Peyer's patch (tissue), 4 donors: ENCODE data around the gene PPP2R5B. TPM values are rescaled to one million over a fixed set of nuclear protein-coding genes. Genes with fewer than 3 reads are reported as not detected.

Experiments used
- DNase-seq, 3 donors: peaks; one replicate each; pipeline ENCODE4 v3.0.0-alpha.2; 2017 to 2019
- H3K27ac ChIP-seq, 4 donors: fragments of 200-600 bp; sonication (generic); one replicate each; pipeline ENCODE4 v1.5.1; 2016 to 2019
- H3K27me3 ChIP-seq, 2 donors: fragments of 200-600 bp; sonication (generic); one replicate each; pipeline ENCODE4 v1.5.1; 2019
- H3K36me3 ChIP-seq, 3 donors: fragments of 200-600 bp; sonication (generic); one replicate each; pipeline ENCODE4 v1.5.1; 2016 to 2019
- H3K4me1 ChIP-seq, 4 donors: fragments of 200-600 bp; sonication (generic); one replicate each; pipeline ENCODE4 v1.5.1; 2016 to 2019
- H3K4me3 ChIP-seq, 4 donors: fragments of 200-600 bp; sonication (generic); 1 replicate in 3 of 4; 2 replicates in 1 of 4; pipeline ENCODE4 v1.5.1; 2016 to 2019; ENCODE audit warnings: mild to moderate bottlenecking in 1 of 4
- H3K9me3 ChIP-seq, 4 donors: fragments of 200-600 bp; sonication (generic); one replicate each; pipeline ENCODE4 v1.5.1; 2016 to 2019; ENCODE audit warnings: mild to moderate bottlenecking in 1 of 4
- POLR2A ChIP-seq, 2 donors: fragments of 450-650 bp; IDR thresholded peaks; one replicate each; pipeline ENCODE4 v1.5.1; 2017; ENCODE audit warnings: antibody characterized with exemption in 2 of 2, mild to moderate bottlenecking in 2 of 2, moderate library complexity in 2 of 2
- total RNA-seq, 4 donors: library from RNA; depleted of rRNA; stranded (reverse); fragments of >200 nt; gene quantifications; one replicate each; pipeline ENCODE4 v1.1.0, GENCODE V29; 2016
- TF ChIP-seq, protein P1 (sequence below), 6 experiments: fragments of 450-650 bp in 4 of 6; fragments of 200-600 bp in 2 of 6; sonication (generic) in 1 of 6; IDR thresholded peaks; one replicate each; pipeline ENCODE4 v1.5.1; 2017 to 2019; ENCODE audit warnings: antibody characterized with exemption in 6 of 6, mild to moderate bottlenecking in 3 of 6, moderate library complexity in 1 of 6

PPP2R5B gene
- total RNA-seq, 4 donors from 2014 or later: 20.0 to 46.2 (median 22.5) TPM

DNA sequence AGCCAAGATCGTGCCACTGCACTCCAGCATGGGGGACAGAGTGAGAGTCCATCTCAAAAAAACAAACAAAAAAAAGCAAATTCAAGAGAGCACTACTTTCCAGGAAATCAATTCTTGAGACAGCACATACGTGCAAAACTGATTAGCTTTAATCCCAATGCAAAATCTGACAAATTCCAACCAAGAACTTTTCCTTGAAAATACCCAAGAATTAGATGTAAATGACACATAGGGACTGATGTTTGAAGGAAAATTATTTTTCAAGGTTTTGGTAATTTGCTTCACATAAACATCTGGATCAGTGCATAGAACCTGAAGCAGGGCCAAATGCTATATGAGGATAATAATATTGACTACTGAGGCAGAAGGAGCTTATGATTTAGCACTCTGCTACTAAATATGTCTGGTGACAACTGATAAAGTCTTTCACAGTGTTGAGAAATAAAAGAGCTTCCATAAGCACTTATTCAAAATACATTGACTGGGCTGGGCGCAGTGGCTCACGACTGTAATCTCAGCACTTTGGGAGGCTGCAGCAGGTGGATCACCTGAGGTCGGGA is 38.7 kb downstream of the PPP2R5B start:
- Histone ChIP-seq H3K27me3 (no peaks in the 10 kb centered on the region), H3K4me1 (no peaks in the 10 kb centered on the region), H3K36me3 (no peaks in the 10 kb centered on the region), H3K9me3 (no peaks in the 10 kb centered on the region), H3K27ac (no peak overlapping the region), H3K4me3 (no peak overlapping the region)
- no peak for TF ChIP-seq POLR2A (IDR thresholded peaks at IDR 0.05)
- TF ChIP-seq, protein P1, sequence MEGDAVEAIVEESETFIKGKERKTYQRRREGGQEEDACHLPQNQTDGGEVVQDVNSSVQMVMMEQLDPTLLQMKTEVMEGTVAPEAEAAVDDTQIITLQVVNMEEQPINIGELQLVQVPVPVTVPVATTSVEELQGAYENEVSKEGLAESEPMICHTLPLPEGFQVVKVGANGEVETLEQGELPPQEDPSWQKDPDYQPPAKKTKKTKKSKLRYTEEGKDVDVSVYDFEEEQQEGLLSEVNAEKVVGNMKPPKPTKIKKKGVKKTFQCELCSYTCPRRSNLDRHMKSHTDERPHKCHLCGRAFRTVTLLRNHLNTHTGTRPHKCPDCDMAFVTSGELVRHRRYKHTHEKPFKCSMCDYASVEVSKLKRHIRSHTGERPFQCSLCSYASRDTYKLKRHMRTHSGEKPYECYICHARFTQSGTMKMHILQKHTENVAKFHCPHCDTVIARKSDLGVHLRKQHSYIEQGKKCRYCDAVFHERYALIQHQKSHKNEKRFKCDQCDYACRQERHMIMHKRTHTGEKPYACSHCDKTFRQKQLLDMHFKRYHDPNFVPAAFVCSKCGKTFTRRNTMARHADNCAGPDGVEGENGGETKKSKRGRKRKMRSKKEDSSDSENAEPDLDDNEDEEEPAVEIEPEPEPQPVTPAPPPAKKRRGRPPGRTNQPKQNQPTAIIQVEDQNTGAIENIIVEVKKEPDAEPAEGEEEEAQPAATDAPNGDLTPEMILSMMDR (IDR thresholded peaks at IDR 0.05): no peak
- no peak for DNase-seq

DNA sequence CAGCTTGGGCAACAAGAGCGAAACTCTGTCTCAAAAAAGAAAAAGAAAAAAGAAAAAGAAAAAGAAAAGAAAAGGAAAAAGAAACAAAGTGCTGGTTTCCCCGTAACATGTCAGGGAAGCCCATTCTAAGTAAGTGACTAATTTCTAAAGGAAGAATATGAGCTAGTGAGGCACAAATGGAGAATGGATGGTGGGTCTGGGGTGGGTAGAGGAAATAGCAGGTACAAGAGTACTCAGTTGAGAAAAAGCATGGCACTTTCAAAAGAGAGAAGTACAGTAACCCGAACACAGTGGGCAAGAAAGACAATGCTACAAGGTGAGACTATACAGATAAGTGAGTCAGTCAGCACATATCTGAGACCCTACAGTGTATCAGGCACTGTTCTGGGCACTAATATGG is 42.9 kb downstream of the PPP2R5B start:
- Histone ChIP-seq H3K4me1 (peaks cover 0 to 11% (median 0%) of the 10 kb centered on the region in 4 donors), H3K9me3 (no peaks in the 10 kb centered on the region), H3K4me3 (no peak overlapping the region), H3K27me3 (no peaks in the 10 kb centered on the region), H3K27ac (no peak overlapping the region), H3K36me3 (no peaks in the 10 kb centered on the region)
- DNase-seq: no peak
- TF ChIP-seq POLR2A (IDR thresholded peaks at IDR 0.05): no peak
- TF ChIP-seq, protein P1 (IDR thresholded peaks at IDR 0.05): no peak

DNA sequence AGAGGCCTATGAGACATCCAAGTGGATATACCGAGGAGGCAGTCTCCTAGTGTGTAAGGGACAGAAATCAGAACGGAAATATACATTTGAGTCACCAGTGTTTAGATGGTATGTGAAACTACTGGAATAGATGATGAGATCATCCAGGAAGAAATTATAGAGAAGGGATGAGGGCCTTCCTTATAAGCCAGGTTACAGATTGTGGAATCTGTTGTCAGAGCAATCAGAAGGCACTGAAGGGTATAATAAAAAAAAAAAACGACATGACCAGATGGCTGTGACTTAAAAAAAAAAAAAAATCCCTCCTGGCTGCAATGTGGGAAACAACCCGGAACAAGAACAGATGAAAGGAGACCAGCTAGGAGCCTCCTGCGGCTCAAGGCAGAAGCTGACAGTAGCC is 44.7 kb downstream of the PPP2R5B start:
- TF ChIP-seq, protein P1 (IDR thresholded peaks at IDR 0.05): peak in 1 of 6 experiments; percentile 15
- TF ChIP-seq POLR2A (IDR thresholded peaks at IDR 0.05): no peak
- Histone ChIP-seq H3K36me3 (no peaks in the 10 kb centered on the region), H3K27ac (peak overlapping the region in 2 of 4 donors; percentile 51 to 72), H3K4me1 (peaks cover 0 to 13% (median 0%) of the 10 kb centered on the region in 4 donors), H3K9me3 (no peaks in the 10 kb centered on the region), H3K27me3 (no peaks in the 10 kb centered on the region), H3K4me3 (no peak overlapping the region)
- no peak for DNase-seq

DNA sequence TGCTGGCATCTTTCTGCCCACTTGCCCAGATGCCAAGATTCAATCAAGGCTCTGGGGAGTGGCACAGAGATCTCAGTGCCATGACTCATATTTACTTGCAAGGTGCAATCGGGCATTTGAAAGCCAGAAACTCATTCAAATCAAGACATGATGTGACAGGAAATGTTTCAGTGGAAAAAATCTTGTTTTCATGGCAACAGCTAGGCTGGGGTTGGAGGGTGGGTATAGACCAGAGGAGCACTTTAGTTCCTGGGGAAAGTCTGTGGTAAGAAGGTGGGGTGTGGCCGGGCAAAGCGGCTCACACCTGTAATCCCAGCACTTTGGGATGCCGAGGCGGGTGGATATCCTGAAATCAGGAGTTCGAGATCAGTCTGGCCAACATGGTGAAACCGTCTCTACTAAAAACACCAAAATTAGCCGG is 46.3 kb downstream of the PPP2R5B start:
- Histone ChIP-seq H3K4me1 (peaks cover 0 to 13% (median 0%) of the 10 kb centered on the region in 4 donors), H3K4me3 (no peak overlapping the region), H3K27ac (peak overlapping the region in 2 of 4 donors; percentile 19 to 57), H3K36me3 (no peaks in the 10 kb centered on the region), H3K9me3 (no peaks in the 10 kb centered on the region), H3K27me3 (no peaks in the 10 kb centered on the region)
- TF ChIP-seq, protein P1 (IDR thresholded peaks at IDR 0.05): no peak
- TF ChIP-seq POLR2A (IDR thresholded peaks at IDR 0.05): no peak
- peak in 1 of 3 donors; percentile 67 for DNase-seq

DNA sequence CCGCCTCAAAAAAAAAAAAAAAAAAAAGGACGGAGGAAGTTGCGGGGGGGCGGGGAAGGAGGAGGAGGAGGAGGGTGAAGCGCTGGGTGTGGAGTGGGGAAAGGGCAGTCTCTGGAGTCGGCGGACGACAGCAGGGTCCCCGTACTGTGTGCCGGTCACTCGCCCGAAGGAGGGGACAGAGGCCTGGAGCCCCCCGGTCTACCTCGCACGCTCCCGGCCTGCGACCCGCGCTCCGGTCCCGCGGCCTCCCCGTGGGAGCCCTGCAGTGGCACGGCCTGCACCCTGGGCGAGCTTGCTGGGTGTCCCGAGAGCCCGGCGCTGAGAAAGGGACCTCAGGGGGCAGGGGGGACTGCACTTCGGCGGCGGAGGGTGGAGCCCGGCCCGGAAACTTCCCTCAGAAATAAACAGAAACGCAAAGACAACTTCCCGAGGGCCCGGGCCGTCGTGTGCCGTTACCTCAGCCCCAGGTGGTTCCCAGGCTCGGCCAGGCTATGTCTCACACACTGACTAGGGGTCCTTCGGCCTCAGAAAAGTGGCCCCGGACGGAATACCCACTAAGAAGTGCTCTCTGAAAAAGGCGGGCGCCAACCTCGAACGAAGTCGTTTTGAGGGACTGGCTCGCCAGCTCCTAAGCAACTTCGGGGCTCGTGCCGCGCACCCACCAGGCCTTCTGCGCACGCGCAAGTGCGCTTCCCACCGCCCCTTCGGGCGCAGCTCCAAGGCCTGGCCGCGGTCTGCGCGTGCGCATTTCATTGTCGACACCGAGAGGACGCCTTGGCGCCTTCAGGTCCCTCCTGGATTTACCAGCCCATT is 47.1 kb downstream of the PPP2R5B start, which contains the start of gene MAJIN:
Gene MAJIN (minus strand): TSS at position 688 of the 813 bp plus-strand sequence. CDS start 12,703 bp downstream, outside the sequence.
- peak within 1 kb of the TSS; percentile 37 to 71 (median 52) for H3K27ac ChIP-seq
- TF ChIP-seq, protein P1 (IDR thresholded peaks at IDR 0.05): no peak
- no peak for TF ChIP-seq POLR2A (IDR thresholded peaks at IDR 0.05)
- H3K36me3 ChIP-seq: no peaks in the 10 kb centered on the region
- DNase-seq: peak; percentile 78 to 93 (median 87)
- peaks cover 0 to 13% (median 0%) of the 10 kb centered on the region in 4 donors for H3K4me1 ChIP-seq
- H3K9me3 ChIP-seq: no peaks in the 10 kb centered on the region
- H3K27me3 ChIP-seq: no peaks in the 10 kb centered on the region
- peak within 1 kb of the TSS; percentile 16 to 44 (median 44) for H3K4me3 ChIP-seq
